H1 (cell line): ENCODE data around the gene SLC6A17. TPM values are rescaled to one million over a fixed set of nuclear protein-coding genes. Genes with fewer than 3 reads are reported as not detected.

Source experiments
- CTCF ChIA-PET: fragments of 300-600 bp; sonication (Branson Sonifier 250); formaldehyde crosslinking; loops from one replicate; lab custom pipeline; 2021; ENCODE audit not compliant: partially characterized antibody; lab: Charles Lee
- POLR2A ChIA-PET: fragments of 300-600 bp; sonication (Branson Sonifier 250); formaldehyde crosslinking; loops from one replicate; lab custom pipeline; 2021; ENCODE audit warnings: inconsistent platforms; ENCODE audit not compliant: partially characterized antibody; lab: Charles Lee
- DNase-seq, 2 experiments: peaks; one replicate each; pipeline versions ENCODE4 v3.0.0 to v3.0.0-alpha.2; 2010 to 2022; ENCODE audit warnings: low spot score in 2 of 2, low read depth in 1 of 2, mixed read lengths in 1 of 2
- FAIRE-seq: peaks from 2 replicates; lab custom pipeline; 2011; peaks lifted over from hg19 to GRCh38; lab: Jason Lieb, UNC
- H2AFZ ChIP-seq: 2 replicates; pipeline ENCODE4 v1.8.1; 2012; ENCODE audit warnings: low read length, inconsistent platforms
- H2AK5ac ChIP-seq: 2 replicates; pipeline ENCODE4 v1.6.1; 2013; ENCODE audit warnings: low read depth, low read length
- H2BK120ac ChIP-seq: replicated peaks from 2 replicates; pipeline ENCODE3; 2013; ENCODE audit warnings: low read depth, low read length, inconsistent platforms
- H2BK12ac ChIP-seq: 2 replicates; pipeline ENCODE4 v1.6.1; 2013; ENCODE audit warnings: low read depth, low read length
- H2BK15ac ChIP-seq: 2 replicates; pipeline ENCODE4 v1.6.1; 2013; ENCODE audit warnings: low read length
- H2BK20ac ChIP-seq: 2 replicates; pipeline ENCODE4 v1.6.1; 2013; ENCODE audit warnings: low read length
- H2BK5ac ChIP-seq: 2 replicates; pipeline ENCODE4 v1.6.1; 2013; ENCODE audit warnings: low read depth, low read length
- H3K14ac ChIP-seq: 2 replicates; pipeline ENCODE4 v1.6.1; 2013; ENCODE audit warnings: inconsistent platforms; ENCODE audit not compliant: insufficient read length
- H3K18ac ChIP-seq: 2 replicates; pipeline ENCODE4 v1.6.1; 2013; ENCODE audit warnings: low read length; ENCODE audit errors: extremely low read depth
- H3K23ac ChIP-seq: 2 replicates; pipeline ENCODE4 v1.6.1; 2013; ENCODE audit warnings: inconsistent platforms; ENCODE audit not compliant: insufficient read length
- H3K23me2 ChIP-seq: 2 replicates; pipeline ENCODE4 v1.6.1; 2013; ENCODE audit warnings: low read depth, low read length
- H3K27ac ChIP-seq: 2 replicates; pipeline ENCODE4 v1.6.1; 2011; ENCODE audit warnings: low read depth, low read length, inconsistent platforms
- H3K27me3 ChIP-seq, 4 experiments: replicated peaks in 1 of 4; 1 replicate in 1 of 4; 2 replicates in 3 of 4; pipeline versions ENCODE4 v1.6.1 to v1.8.1; 2011 to 2013; ENCODE audit warnings: low read length in 3 of 4, mild to moderate bottlenecking in 3 of 4, inconsistent platforms in 2 of 4, mixed read lengths in 2 of 4, moderate library complexity in 1 of 4; ENCODE audit not compliant: control insufficient read depth in 3 of 4, insufficient read depth in 3 of 4; ENCODE audit errors: extremely low read depth in 1 of 4
- H3K36me3 ChIP-seq, 4 experiments: 2 replicates each; pipeline versions ENCODE4 v1.6.1 to v1.8.1; 2011 to 2013; ENCODE audit warnings: mild to moderate bottlenecking in 4 of 4, low read length in 3 of 4, moderate library complexity in 2 of 4, control low read depth in 1 of 4, inconsistent platforms in 1 of 4; ENCODE audit not compliant: insufficient read depth in 4 of 4, control insufficient read depth in 2 of 4
- H3K4ac ChIP-seq: replicated peaks from 2 replicates; pipeline ENCODE3; 2013; ENCODE audit warnings: low read length, low read depth, mixed read lengths, inconsistent platforms; ENCODE audit not compliant: insufficient read length
- H3K4me1 ChIP-seq, 4 experiments: replicated peaks in 1 of 4; 1 replicate in 1 of 4; 2 replicates in 3 of 4; pipeline versions ENCODE4 v1.6.1 to v1.8.1; 2011 to 2013; ENCODE audit warnings: low read length in 3 of 4, inconsistent platforms in 2 of 4, mixed read lengths in 1 of 4; ENCODE audit not compliant: insufficient read depth in 4 of 4, control insufficient read depth in 3 of 4
- H3K4me2 ChIP-seq, 2 experiments: 2 replicates each; pipeline versions ENCODE4 v1.6.1 to v1.8.1; 2011 to 2013; ENCODE audit warnings: low read depth in 2 of 2, low read length in 2 of 2, control low read depth in 1 of 2, inconsistent platforms in 1 of 2, mild to moderate bottlenecking in 1 of 2; ENCODE audit not compliant: insufficient read depth in 1 of 2
- H3K4me3 ChIP-seq, 4 experiments: fragments of 200-600, 300-600 bp in 1 of 4; sonication (generic), shearing (Covaris generic), sonication (Bioruptor Twin) in 1 of 4; 2 replicates each; pipeline versions ENCODE4 v1.5.1 to v1.8.1; 2011 to 2016; ENCODE audit warnings: low read length in 4 of 4, low read depth in 3 of 4, control low read depth in 2 of 4, inconsistent platforms in 2 of 4, mild to moderate bottlenecking in 2 of 4, mixed read lengths in 1 of 4, moderate library complexity in 1 of 4; ENCODE audit not compliant: insufficient read depth in 2 of 4; ENCODE audit errors: extremely low read depth in 1 of 4
- H3K56ac ChIP-seq: replicated peaks from 2 replicates; pipeline ENCODE3; 2013; ENCODE audit warnings: low read depth, mild to moderate bottlenecking, mixed read lengths, low read length, inconsistent platforms; ENCODE audit not compliant: insufficient read length
- H3K79me1 ChIP-seq: 2 replicates; pipeline ENCODE4 v1.6.1; 2013; ENCODE audit warnings: low read depth, low read length, control low read depth
- H3K79me2 ChIP-seq, 2 experiments: 2 replicates each; pipeline versions ENCODE4 v1.6.1 to v1.8.1; 2012 to 2013; ENCODE audit warnings: low read length in 2 of 2, mild to moderate bottlenecking in 2 of 2, inconsistent platforms in 1 of 2; ENCODE audit not compliant: insufficient read depth in 2 of 2, control insufficient read depth in 1 of 2
- H3K9ac ChIP-seq, 4 experiments: replicated peaks in 1 of 4; 1 replicate in 1 of 4; 2 replicates in 3 of 4; pipeline versions ENCODE4 v1.6.1 to v1.8.1; 2011 to 2013; ENCODE audit warnings: low read depth in 3 of 4, low read length in 3 of 4, control low read depth in 2 of 4, mild to moderate bottlenecking in 2 of 4, moderate library complexity in 2 of 4, inconsistent platforms in 1 of 4; ENCODE audit errors: extremely low read depth in 1 of 4
- H3K9me3 ChIP-seq, 2 experiments: 2 replicates each; pipeline versions ENCODE4 v1.6.1 to v1.8.1; 2012 to 2013; ENCODE audit warnings: mild to moderate bottlenecking in 2 of 2, moderate library complexity in 2 of 2, control low read depth in 1 of 2, inconsistent platforms in 1 of 2, low read depth in 1 of 2, low read length in 1 of 2, mixed read lengths in 1 of 2; ENCODE audit not compliant: insufficient read depth in 2 of 2
- H4K20me1 ChIP-seq, 2 experiments: replicated peaks in 1 of 2; 2 replicates each; pipeline versions ENCODE3 to v1.8.1; 2011 to 2013; ENCODE audit warnings: inconsistent platforms in 2 of 2, low read length in 2 of 2, mild to moderate bottlenecking in 1 of 2; ENCODE audit not compliant: insufficient read depth in 2 of 2, control insufficient read depth in 1 of 2
- H4K5ac ChIP-seq: 2 replicates; pipeline ENCODE4 v1.6.1; 2013; ENCODE audit warnings: low read length, low read depth, mixed read lengths, inconsistent platforms; ENCODE audit not compliant: insufficient read length
- H4K8ac ChIP-seq: 2 replicates; pipeline ENCODE4 v1.8.0; 2013; ENCODE audit warnings: mild to moderate bottlenecking, moderate library complexity, low read length, inconsistent platforms; ENCODE audit not compliant: insufficient read depth; ENCODE audit errors: extremely low read depth
- H4K91ac ChIP-seq: replicated peaks from 2 replicates; pipeline ENCODE3; 2013; ENCODE audit warnings: low read length, mixed read lengths, inconsistent platforms; ENCODE audit not compliant: insufficient read length
- ATF3 ChIP-seq: IDR thresholded peaks from 2 replicates; pipeline ENCODE4 v1.6.1; 2011; ENCODE audit warnings: low read depth, mild to moderate bottlenecking, low read length; ENCODE audit not compliant: insufficient read depth
- BACH1 ChIP-seq: IDR thresholded peaks from 2 replicates; pipeline ENCODE4 v1.6.1; 2012; ENCODE audit warnings: low read length, improper control_type of control experiment
- CBX8 ChIP-seq: fragments of 300-800, 300-1000 bp; sonication (generic); IDR thresholded peaks from 2 replicates; pipeline ENCODE4 v1.7.1; 2016; ENCODE audit warnings: low read depth, low read length, borderline replicate concordance
- CEBPB ChIP-seq: IDR thresholded peaks from 2 replicates; pipeline ENCODE4 v1.6.1; 2012; ENCODE audit warnings: low read depth, low read length
- CREB1 ChIP-seq: IDR thresholded peaks from 2 replicates; pipeline ENCODE4 v1.6.1; 2012; ENCODE audit warnings: inconsistent platforms
- KDM5A ChIP-seq: fragments of 200-600 bp; IDR thresholded peaks from 2 replicates; pipeline ENCODE4 v1.7.1; 2012; ENCODE audit warnings: mild to moderate bottlenecking, low read length, inconsistent platforms, mixed read lengths
- MAFK ChIP-seq: IDR thresholded peaks from 2 replicates; pipeline ENCODE4 v1.6.1; 2012; ENCODE audit warnings: low read depth, mild to moderate bottlenecking, improper control_type of control experiment, low read length
- RFX5 ChIP-seq: IDR thresholded peaks from 2 replicates; pipeline ENCODE4 v1.6.1; 2011; ENCODE audit warnings: low read depth, low read length, improper control_type of control experiment, borderline replicate concordance
- polyA plus RNA-seq, 7 experiments: library from polyadenylated mRNA; depleted of rRNA in 3 of 7; stranded (reverse) in 5 of 7; unstranded in 2 of 7; fragments of >200 nt in 5 of 7; fragments of 200-250 nt in 2 of 7; gene quantifications; 1 replicate in 5 of 7; 2 replicates in 1 of 7; 4 replicates in 1 of 7; pipeline versions ENCODE4 v1.2.1 to v1.2.3, GENCODE V29; 2011 to 2013; ENCODE audit warnings: missing spikeins in 2 of 7, mixed read lengths in 2 of 7
- total RNA-seq: library from RNA; stranded (reverse); fragmentation: NEBNext Ultra II Directional; extraction: Animal tissue kit (Norgen Biotek cat#: 25700); gene quantifications from 2 replicates; pipeline ENCODE4 v1.2.1, GENCODE V29; 2021

Gene SLC6A17
- total and polyA plus RNA-seq, 2 of the 8 experiments (the other 6 are each of a cell fraction or from before 2014, with no cell fraction given): 0.15 to 0.28 TPM

DNA sequence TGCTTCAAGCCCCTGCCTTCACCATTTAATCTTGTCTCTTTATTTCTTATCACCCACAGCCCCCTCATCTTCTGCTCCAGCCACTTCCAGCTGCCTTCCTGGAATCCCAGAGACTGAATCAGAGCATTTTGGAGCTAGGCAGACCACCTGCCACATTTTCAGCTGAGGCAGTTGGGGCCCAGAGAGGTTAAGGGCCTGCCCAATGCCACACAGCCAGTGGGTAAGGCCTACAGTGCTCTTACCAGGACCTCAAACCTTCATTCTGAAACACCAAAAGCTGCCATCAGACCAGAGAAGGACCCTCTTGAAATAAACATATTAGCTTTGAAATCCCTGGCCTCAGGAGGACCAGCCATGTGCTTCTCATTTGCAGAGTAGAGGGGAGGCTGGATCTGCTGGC, 17.6 kb upstream of the SLC6A17 start:
- peaks cover 2% of the 10 kb centered on the region; the same call in 1 of the 2 replicates for H3K23me2 ChIP-seq
- no peaks in the 10 kb centered on the region for H3K9me3 ChIP-seq
- H4K8ac ChIP-seq: no peak overlapping the region
- TF ChIP-seq KDM5A (no peak), CBX8 (no peak), CEBPB (no peak), RFX5 (no peak), BACH1 (no peak), CREB1 (no peak), MAFK (no peak), ATF3 (no peak)
- no peak overlapping the region for H3K23ac ChIP-seq
- H3K9ac ChIP-seq: no peak overlapping the region
- FAIRE-seq (no peak), DNase-seq (no peak)
- POLR2A ChIA-PET: interaction anchor here (1.0 kb wide), 1 partner anchor 32 kb away, joined by 3 read pairs; no protein-coding TSS in a partner anchor
- H3K4me1 ChIP-seq: peaks cover 12 to 27% (median 20%) of the 10 kb centered on the region in 4 experiments
- no peaks in the 10 kb centered on the region for H3K36me3 ChIP-seq
- H2BK120ac ChIP-seq: no peak overlapping the region
- no peak overlapping the region for H2BK20ac ChIP-seq
- no peak overlapping the region for H2BK15ac ChIP-seq
- H4K20me1 ChIP-seq: no peaks in the 10 kb centered on the region
- no peak overlapping the region for H3K14ac ChIP-seq
- H3K79me2 ChIP-seq: no peaks in the 10 kb centered on the region
- H2BK12ac ChIP-seq: no peak overlapping the region
- no peak overlapping the region for H3K4ac ChIP-seq
- CTCF ChIA-PET: interaction anchor here (0.6 to 1.9 kb wide), 11 partner anchors 12 to 332 kb away, joined by 3 to 12 read pairs (median 4); partner anchors contain the start of gene SLC6A17
- no peak overlapping the region for H2BK5ac ChIP-seq
- H3K18ac ChIP-seq: no peak overlapping the region
- H3K27ac ChIP-seq: no peak overlapping the region
- H3K56ac ChIP-seq: no peak overlapping the region
- H2AK5ac ChIP-seq: no peak overlapping the region
- H3K27me3 ChIP-seq: peaks cover 2 to 12% (median 9%) of the 10 kb centered on the region in 4 experiments; a peak in 5 of 7 replicates
- H3K4me2 ChIP-seq: no peak overlapping the region
- H2AFZ ChIP-seq: no peak overlapping the region
- H4K5ac ChIP-seq: no peak overlapping the region
- no peak overlapping the region for H4K91ac ChIP-seq
- no peak overlapping the region for H3K4me3 ChIP-seq
- H3K79me1 ChIP-seq: no peaks in the 10 kb centered on the region
